Tibial nerve (tissue), 4 donors: ENCODE data around the gene PAPPA2.

Experiments used
- CTCF ChIP-seq, 5 experiments: fragments of 200-600 bp in 3 of 5; fragments of 450-650 bp in 2 of 5; sonication (generic) in 3 of 5; IDR thresholded peaks; one replicate each; pipeline ENCODE4 v1.5.1; 2016 to 2019; ENCODE audit warnings: antibody characterized with exemption in 5 of 5, mild to moderate bottlenecking in 3 of 5, moderate library complexity in 2 of 5
- EP300 ChIP-seq, 2 donors: sonication (generic); formaldehyde crosslinking; IDR thresholded peaks; one replicate each; pipeline ENCODE4 v1.6.1; 2017; ENCODE audit warnings: antibody characterized with exemption in 2 of 2, mild to moderate bottlenecking in 1 of 2

- TF ChIP-seq CTCF (IDR thresholded peaks at IDR 0.05) (no peak), EP300 (IDR thresholded peaks at IDR 0.05) (no peak)
Observed at GRCh38 chr1:176866011-176866714, 403.2 kb downstream of the PAPPA2 start.
